ENCODE measurements around the gene JPT2. TPM values are rescaled to one million over a fixed set of nuclear protein-coding genes. Genes with fewer than 3 reads are reported as not detected.

Gene JPT2
- total RNA-seq, 1 experiment from 2014 or later: 199 TPM

DNA sequence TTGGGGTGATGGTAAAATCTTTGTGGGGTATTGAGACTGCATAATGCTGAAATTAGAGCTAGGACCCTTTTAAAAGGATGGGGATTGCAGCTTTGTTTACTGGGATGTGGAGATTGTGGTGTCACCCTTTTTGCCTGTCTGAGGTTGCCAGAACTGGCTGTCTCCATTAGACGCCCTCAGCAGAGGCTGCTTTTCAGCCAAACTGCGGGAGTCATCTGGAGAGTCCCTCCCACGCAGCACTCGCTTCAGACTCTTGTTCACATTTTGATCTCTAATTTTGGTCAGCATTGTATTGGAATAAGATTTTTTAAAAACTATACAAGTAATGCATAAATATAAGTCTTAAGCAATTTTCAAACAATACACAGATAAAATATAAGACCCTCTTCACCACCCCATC, 27.9 kb upstream of the JPT2 start:
- peak; percentile 70 for DNase-seq (ENCODE audit: low spot score)
- in situ Hi-C loops (cut with HindIII; ENCODE audit: low sequenced_read_pairs): no loop called here

DNA sequence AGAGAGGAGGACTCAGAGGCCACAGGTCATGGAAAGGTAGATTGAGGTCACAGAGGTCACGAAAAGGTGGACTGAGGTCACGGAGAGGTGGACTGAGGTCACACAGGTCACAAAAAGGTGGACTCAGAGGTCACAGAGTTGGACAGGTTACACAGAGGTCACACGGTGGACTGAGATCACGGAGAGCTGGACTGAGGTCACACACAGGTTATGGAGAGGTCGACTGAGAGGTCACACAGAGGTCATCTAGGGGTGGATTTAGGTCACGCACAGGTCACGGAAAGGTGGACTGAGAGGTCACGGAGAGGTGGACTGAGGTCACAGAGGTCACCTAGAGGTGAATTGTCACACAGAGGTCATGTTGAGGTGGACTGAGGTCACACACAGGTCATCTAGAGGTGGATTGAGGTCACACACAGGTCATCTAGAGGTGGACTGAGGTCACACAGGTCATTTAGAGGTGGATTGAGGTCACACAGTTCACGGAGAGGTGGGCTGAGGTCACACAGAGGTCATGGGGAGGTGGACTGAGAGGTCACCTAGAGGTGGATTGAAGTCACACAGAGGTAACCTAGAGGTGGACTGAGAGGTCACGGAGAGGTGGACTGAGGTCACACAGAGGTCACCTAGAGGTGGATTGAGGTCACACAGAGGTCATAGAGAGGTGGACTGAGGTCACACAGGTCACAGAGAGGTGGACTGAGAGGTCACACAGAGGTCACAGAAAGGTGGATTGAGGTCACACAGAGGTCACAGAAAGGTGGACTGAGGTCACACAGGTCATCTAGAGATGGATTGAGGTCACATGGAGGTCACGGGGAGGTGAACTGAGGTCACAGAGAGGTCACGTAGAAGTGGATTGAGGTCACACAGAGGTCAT, 26.7 kb upstream of the JPT2 start:
- DNase-seq (ENCODE audit: low spot score): no peak
- in situ Hi-C loops (cut with HindIII; ENCODE audit: low sequenced_read_pairs): no loop called here

DNA sequence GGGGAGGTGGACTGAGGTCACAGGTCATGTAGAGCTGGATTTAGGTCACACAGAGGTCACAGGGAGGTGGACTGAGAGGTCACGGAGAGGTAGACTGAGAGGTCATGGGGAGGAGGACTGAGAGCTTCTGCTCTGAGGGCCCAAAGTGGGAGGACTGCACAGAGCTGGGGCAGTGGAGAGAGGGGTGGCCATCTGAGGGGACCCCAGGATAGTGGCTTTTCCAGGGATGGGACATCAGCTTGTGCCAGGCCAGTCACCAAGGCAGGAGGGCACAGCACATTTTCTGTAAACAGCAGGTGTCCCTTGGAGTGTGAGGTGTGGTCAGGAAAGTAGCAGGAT, 26.1 kb upstream of the JPT2 start:
- DNase-seq (ENCODE audit: low spot score): no peak
- in situ Hi-C loops (cut with HindIII; ENCODE audit: low sequenced_read_pairs): no loop called here

DNA sequence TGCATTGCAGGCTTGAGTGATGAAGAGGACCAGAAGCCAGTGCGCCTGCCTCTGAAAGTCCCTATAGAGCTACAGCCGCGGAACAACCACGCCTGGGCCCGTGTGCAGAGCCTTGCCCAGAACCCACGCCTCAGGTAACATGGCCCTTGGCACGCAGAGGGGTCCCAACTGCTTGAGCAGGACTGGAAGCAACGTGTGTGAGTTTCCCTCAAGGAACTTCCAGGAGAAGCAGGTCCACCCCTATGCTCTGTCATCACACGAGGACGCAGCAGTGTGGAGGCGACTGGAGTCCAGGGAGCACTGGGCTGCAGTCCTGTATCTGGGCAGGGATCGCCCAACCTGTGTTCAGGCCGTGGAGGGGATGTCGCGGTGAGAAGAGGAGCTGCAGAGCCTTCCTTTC, 25.1 kb upstream of the JPT2 start:
- in situ Hi-C loops (cut with HindIII; ENCODE audit: low sequenced_read_pairs): no loop called here
- no peak for DNase-seq (ENCODE audit: low spot score)

DNA sequence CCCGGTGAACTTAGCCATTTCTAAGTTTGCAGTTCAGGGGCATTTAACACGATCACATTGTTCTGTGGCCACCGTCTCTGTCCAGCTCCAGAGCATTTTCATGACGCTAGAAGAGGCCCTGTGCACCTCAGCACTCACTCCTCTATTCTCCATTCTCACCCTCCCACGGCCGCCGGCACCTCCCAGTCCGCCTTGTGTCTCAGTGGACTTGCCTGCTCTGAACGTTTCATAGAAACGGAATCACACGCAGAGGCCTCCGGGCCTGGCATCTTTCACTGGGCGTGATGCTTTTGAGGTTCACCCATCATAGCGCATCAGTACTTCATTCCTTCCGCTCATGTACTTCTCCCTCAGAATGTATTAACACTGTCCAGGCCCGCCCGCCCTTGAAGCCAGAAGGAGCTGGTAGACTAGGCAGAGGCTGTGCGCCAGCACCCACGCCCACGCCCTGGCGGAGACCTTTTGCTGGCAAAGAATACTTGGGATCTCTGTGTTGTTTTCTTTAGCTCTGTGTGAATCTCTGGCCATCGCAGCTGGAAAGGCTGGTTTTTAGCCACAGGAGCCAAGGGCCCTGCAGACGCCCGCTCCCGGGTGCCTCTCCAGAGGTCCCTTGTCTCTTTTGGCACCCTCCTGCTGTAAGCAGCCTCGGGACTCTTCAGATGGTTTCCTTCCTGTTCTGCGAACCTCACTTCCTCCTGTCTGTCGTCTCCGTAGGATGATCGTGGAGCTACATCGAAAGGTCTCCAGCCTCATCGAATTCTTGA, 23.4 kb upstream of the JPT2 start:
- in situ Hi-C loops (cut with HindIII; ENCODE audit: low sequenced_read_pairs): no loop called here
- DNase-seq (ENCODE audit: low spot score): peak; percentile 38

DNA sequence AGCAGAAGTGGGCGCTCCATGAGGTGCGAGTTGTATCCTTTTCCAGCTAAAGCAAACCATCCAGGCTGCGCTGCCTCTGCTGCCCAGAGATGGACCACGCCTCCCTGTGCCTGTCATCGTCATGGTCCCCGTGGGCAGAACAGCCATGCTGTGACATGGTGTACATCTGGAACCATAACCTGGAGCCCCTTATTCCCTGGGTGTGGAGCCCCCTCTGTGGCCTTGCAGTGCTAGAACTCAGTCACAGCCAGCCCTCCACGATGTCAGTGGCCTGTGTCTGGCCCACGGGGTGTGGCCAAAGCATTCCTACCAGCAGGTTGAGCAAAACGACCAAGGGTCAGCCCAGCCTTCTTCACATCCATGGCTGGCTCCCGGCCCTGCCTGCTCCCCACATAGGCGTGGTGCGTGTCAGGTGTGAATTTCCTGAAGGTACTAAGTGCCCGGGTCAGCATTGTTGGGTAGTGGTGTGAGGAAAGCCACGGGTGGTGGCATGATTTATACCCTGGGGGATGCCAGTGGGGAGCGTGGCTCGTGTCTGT, 22.7 kb upstream of the JPT2 start:
- in situ Hi-C loops (cut with HindIII; ENCODE audit: low sequenced_read_pairs): no loop called here
- no peak for DNase-seq (ENCODE audit: low spot score)

DNA sequence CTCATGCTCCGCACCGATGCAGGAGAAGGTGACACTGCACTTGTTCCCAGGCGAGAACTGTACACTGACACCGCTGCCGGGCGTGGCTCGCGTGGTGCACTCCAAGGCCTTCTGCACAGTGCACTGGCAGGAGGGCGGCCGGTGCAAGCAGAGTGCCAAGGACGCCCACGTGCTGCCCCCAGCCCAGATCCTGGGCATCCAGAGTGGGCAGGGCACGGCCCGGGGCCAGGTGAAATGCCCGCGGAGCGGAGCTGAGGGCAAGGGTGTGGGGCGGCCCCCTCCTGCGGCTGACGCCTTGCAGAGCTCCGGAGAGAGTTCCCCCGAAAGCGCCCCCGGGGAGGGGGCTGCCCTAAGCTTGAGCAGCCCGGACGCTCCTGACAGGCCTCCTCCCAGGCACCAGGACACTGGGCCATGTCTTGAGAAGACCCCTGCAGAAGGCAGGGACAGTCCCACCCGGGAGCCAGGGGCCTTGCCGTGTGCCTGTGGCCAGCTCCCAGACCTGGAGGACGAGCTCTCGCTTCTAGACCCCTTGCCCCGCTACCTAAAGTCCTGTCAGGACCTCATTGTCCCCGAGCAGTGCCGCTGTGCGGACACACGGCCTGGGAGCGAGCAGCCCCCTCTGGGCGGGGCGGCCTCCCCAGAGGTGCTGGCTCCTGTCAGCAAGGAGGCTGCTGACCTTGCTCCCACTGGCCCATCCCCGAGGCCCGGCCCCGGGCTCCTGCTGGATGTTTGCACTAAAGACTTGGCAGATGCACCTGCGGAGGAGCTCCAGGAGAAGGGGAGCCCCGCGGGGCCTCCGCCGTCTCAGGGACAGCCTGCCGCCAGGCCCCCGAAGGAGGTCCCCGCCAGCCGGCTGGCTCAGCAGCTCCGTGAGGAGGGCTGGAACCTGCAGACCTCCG, 21.9 kb upstream of the JPT2 start:
- no peak for DNase-seq (ENCODE audit: low spot score)
- in situ Hi-C loops (cut with HindIII; ENCODE audit: low sequenced_read_pairs): no loop called here

DNA sequence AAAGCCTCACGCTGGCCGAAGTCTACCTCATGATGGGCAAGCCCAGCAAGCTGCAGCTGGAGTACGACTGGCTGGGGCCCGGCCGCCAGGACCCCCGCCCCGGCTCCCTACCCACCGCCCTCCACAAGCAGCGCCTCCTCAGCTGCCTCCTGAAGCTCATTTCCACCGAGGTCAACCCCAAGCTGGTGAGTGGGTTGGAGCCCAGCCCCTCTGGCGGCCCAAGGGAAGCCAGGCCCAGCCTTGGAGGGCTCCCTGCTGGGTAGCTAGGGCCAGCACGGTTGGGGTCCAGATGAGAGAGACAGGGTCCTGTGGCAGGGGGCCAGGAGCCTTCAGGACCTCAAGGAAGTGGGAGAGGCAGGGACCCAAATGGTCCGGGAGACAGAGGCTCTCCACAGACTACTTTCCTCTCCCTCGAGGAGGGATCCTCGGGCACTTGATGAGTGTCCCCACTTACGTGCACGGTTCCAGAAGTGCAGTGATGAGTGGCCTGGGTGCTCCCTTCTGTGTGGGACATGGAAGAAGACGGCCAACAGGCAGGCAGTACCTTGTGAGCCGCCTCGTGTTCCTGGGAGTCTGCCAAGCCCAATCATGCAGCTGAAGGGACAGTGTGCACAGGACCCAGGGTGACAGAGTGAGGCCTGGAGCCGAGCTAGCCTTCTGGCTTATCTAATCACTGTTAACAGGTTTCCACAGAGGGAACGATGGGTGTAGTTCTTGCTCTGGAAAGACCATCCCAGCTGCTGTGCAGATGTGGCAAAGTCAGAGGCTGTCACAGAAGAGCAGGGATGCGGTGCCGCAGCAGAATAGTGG, 21.1 kb upstream of the JPT2 start:
- in situ Hi-C loops (cut with HindIII; ENCODE audit: low sequenced_read_pairs): no loop called here
- DNase-seq (ENCODE audit: low spot score): peak; percentile 90

DNA sequence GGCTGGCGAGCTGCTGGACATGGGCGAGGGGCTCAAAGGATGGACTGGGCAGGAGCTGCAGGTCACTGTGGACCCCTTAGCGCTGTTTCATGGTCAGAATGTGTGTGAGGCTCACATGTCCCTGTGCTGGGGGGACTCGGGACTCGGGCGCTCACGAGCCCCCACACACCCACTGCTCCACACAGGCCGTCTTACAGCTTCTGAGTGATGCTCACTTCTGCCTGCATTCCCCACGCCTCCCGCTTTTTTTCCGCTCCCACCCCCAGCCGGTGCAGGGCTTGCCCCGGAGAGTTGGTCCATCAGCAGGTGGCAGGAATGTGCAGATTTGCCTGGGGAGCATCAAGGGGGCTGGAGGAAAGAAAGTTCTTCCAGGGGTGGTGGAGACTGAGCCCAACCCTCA, 20.2 kb upstream of the JPT2 start:
- DNase-seq (ENCODE audit: low spot score): no peak
- in situ Hi-C loops (cut with HindIII; ENCODE audit: low sequenced_read_pairs): no loop called here

DNA sequence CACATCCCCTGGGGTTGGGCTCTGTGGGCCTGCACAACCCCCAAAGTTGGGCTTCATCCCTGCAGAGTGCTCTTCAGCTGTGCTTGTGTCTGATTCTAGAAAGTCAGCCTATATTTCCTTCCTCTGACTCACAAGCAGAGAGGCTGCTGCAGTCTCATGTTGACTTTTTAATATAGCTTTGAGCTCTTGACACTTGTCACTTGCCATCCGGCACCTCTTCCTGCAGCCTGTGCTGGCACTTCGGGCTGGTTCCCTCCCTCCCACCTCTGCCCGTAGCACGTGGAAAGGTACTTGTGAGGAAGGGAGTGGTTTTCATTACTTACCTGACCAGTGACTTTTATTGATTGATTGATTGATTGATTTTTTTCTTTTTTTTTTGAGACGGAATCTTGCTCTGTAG, 19.0 kb upstream of the JPT2 start:
- in situ Hi-C loops (cut with HindIII; ENCODE audit: low sequenced_read_pairs): no loop called here
- DNase-seq (ENCODE audit: low spot score): no peak

DNA sequence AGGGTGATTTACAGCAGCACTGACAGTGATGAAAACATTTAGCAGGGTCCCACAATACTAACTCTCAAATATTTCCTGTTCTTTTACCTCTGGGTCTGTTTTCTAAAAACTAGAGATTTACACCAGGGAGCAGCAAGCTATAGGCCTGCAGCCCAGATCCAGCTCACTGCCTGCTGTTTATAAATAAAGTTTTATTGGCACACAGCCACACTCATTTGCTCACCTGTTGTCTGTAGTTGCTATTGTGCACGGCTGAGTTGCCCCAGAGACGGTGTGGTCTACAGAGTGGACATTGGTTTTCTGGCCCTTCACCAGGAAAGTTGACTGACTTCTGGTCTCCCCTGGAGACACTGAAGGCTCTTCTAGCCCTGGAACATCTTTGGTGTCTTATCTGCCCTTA, 16.3 kb upstream of the JPT2 start:
- DNase-seq (ENCODE audit: low spot score): no peak
- in situ Hi-C loops (cut with HindIII; ENCODE audit: low sequenced_read_pairs): no loop called here

DNA sequence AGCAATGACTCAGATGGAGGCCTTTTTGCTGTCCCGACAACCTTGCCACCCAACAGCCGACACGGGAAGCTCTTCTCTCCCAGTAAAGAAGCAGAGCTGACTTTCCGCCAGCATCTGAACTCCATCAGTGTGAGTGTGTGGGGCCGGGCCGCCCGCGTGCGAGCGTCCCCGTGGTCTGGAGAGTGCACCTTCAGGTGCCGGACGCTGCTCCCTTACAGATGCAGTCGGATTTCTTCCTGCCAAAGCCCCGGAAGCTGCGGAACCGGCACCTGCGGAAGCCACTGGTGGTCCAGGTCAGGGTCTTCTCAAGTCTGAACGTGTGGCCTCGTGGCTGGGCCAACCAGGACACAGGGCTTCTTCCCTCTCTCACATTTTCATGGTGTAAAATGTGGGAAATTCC, 15.5 kb upstream of the JPT2 start:
- in situ Hi-C loops (cut with HindIII; ENCODE audit: low sequenced_read_pairs): no loop called here
- DNase-seq (ENCODE audit: low spot score): no peak

DNA sequence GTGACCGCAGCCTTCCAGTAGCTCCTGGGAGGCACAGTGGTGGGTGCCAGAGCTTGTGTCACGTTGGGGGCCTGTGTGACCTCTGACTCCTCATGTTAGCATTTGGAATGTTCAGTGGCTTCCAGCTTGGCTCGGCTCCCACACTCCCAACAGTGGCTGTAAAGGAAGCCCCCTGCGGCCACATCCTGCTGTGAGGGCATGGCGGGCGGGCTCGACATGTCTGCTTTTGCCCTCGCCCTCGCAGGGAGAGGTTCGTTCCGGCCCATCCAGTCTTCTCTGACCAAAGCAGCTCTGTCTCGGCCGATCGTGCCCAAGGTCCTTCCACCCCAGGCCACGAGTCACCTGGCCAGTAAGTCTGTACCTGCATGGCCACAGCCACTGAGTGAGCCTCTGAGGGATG, 12.2 kb upstream of the JPT2 start:
- DNase-seq (ENCODE audit: low spot score): no peak
- in situ Hi-C loops (cut with HindIII; ENCODE audit: low sequenced_read_pairs): no loop called here

DNA sequence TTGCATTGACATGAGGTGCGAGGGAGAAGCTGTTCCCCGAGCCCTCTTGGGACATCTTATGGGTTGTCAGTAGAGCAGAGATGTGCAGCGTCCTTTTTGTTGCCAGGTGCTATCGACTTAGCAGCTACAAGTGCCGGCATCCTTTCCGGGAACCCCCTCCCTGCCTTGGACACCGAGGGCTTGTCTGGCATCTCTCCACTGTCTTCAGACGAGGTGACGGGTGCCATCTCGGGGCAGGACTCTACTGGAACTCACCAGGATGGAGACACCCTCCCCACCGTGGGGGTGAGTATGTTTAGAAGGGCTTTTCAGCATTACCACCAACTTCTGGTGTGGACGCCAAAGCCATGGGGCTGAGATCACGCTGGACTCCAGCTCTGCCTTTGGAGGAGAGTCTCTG, 11.8 kb upstream of the JPT2 start:
- no peak for DNase-seq (ENCODE audit: low spot score)
- in situ Hi-C loops (cut with HindIII; ENCODE audit: low sequenced_read_pairs): no loop called here

DNA sequence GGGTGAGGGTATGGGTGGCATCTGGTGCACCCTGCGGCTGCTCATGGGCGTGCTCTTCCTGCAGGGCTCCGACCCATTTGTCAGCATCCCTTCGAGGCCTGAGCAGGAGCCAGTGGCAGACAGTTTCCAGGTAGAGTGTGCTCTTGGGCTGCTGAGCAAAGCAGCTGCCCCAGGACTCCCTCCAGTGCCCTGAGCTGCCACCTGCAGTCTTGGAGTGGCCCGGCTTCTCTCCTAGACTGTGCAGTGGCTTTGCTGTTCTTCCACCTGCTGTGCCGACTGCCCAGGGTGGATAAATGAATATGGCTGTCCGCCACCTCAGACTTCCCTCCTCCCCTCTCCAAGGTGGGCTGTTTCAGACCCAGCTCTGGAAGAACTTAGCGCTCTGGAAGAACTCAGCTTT, 10.8 kb upstream of the JPT2 start:
- in situ Hi-C loops (cut with HindIII; ENCODE audit: low sequenced_read_pairs): no loop called here
- DNase-seq (ENCODE audit: low spot score): no peak

DNA sequence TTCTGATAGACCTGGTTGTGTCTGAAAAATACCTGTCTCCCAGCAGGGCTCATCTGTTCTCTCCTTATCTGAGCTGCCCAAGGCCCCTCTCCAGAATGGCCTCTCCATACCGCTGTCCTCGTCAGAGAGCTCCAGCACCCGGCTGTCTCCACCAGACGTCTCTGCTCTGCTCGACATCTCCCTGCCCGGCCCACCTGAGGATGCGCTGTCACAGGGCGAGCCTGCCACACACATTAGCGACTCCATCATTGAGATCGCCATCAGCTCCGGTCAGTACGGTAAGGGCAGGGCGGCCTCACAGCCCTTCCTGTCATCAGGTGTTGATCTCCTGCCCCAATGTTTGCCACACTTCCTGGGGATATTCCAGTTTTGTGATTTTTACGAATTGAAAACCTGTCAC, 10.2 kb upstream of the JPT2 start:
- DNase-seq (ENCODE audit: low spot score): no peak
- in situ Hi-C loops (cut with HindIII; ENCODE audit: low sequenced_read_pairs): no loop called here

DNA sequence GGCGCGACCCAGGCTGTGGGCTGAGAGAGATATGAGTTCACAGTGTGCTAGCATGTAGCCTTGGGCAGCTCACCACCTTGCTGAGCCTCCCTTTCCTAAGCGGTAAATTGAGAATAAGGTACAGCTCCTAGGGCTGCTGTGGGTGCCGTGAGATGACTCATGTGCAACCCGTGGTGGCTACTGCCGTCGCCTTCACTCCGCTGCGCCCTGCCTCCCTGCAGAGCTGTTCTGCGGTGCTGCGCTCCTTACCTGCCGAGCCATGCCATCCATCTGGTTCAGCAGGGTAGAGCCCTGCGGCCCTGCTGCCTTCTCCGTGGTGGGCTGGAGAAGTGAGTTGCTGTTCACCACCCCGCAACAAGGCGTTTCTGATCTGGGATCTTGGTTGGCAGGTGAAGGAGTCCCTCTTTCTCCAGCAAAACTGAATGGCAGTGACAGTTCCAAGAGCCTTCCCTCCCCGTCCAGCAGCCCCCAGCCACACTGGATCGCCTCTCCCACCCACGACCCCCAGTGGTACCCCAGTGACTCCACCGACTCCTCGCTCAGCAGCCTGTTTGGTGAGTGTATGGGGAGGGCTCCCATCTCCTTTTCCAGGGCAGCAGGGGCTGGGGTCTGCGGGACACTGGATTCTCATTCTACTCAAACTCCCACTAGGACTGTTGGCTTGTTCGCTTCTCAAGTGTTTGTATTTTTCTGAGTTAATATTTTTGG, 9.3 kb upstream of the JPT2 start:
- no peak for DNase-seq (ENCODE audit: low spot score)
- in situ Hi-C loops (cut with HindIII; ENCODE audit: low sequenced_read_pairs): no loop called here

DNA sequence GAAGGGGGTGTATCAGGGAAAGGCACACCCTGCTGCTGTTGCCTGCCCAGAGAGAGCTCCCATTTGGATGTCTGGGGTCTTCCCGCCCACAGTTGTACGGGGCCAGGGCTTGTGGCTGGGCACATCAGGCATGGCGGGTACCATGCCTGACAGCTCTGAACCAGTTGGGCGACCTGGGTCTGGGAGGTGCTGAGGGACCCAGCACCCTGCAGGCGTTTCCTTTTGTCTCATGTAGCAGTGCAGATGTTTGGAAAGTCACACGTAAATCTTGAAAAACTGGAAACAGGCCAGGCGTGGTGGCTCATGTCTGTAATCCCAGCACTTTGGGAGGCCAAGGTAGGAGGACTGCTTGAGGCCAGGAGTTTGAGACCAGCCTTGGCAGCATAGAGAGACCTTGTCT, 8.4 kb upstream of the JPT2 start:
- in situ Hi-C loops (cut with HindIII; ENCODE audit: low sequenced_read_pairs): no loop called here
- DNase-seq (ENCODE audit: low spot score): no peak

Data from G401 (cell line).